Heart right ventricle (tissue), 16 donors: ENCODE data around the gene DPF3. TPM values are rescaled to one million over a fixed set of nuclear protein-coding genes. Genes with fewer than 3 reads are reported as not detected.

Experiments
- ATAC-seq, 8 donors: fragments of 200-7000 bp; cut with Tn5 transposase; one replicate each; pipeline ENCODE4 v1.9.1; 2020; ENCODE audit warnings: mild to moderate bottlenecking in 8 of 8, moderate library complexity in 8 of 8, moderate number of reproducible peaks in 1 of 8
- DNase-seq, 2 donors: peaks; one replicate each; pipeline ENCODE4 v3.0.0-alpha.2; 2020
- H3K27ac ChIP-seq, 10 donors: fragments of 200-600 bp; sonication (generic) in 2 of 10; one replicate each; pipeline versions ENCODE4 v1.5.0 to v1.8.0; 2020 to 2022; ENCODE audit warnings: mild to moderate bottlenecking in 3 of 10
- H3K27me3 ChIP-seq, 7 donors: fragments of 200-600 bp; one replicate each; pipeline ENCODE4 v1.8.0; 2021 to 2022; ENCODE audit warnings: mild to moderate bottlenecking in 2 of 7
- H3K36me3 ChIP-seq, 9 donors: fragments of 200-600 bp; sonication (generic) in 1 of 9; one replicate each; pipeline versions ENCODE4 v1.5.0 to v1.8.0; 2020 to 2022; ENCODE audit warnings: mild to moderate bottlenecking in 2 of 9
- H3K4me1 ChIP-seq, 9 donors: fragments of 200-600 bp; sonication (generic) in 1 of 9; one replicate each; pipeline versions ENCODE4 v1.5.0 to v1.8.0; 2020 to 2022; ENCODE audit warnings: mild to moderate bottlenecking in 4 of 9
- H3K4me3 ChIP-seq, 10 donors: fragments of 200-600 bp; sonication (generic) in 2 of 10; one replicate each; pipeline versions ENCODE4 v1.5.0 to v1.8.0; 2020 to 2022; ENCODE audit warnings: mild to moderate bottlenecking in 7 of 10, moderate library complexity in 2 of 10
- H3K9me3 ChIP-seq, 11 donors: fragments of 200-600 bp in 10 of 11; sonication (generic) in 2 of 11; one replicate each; pipeline versions ENCODE4 v1.5.0 to v1.8.0; 2013 to 2022; ENCODE audit warnings: mild to moderate bottlenecking in 2 of 11, control low read depth in 1 of 11, moderate library complexity in 1 of 11
- CTCF ChIP-seq, 9 donors: fragments of 200-600 bp; sonication (generic) in 2 of 9; IDR thresholded peaks; one replicate each; pipeline versions ENCODE4 v1.5.0 to v1.8.0; 2021 to 2022; ENCODE audit warnings: antibody characterized with exemption in 9 of 9, mild to moderate bottlenecking in 5 of 9, moderate library complexity in 1 of 9
- WGBS, 2 donors: extraction: QIAGEN DNeasy Blood & Tissue Kit; methylation state at CpG; one replicate each; pipeline ENCODE4 v1.1.7; 2013; ENCODE audit warnings: inconsistent platforms in 1 of 2; 5-methylcytosine and 5-hydroxymethylcytosine counted together
- intact Hi-C, 10 donors: fragments of 100-400 bp; cut with DNase I; formaldehyde crosslinking; loops; one replicate each; pipeline versions ENCODE4 v1.11.1 to v1.14.2; 2022
- polyA plus RNA-seq, 2 donors: library from polyadenylated mRNA; stranded (reverse); fragments of 200-250 nt; gene quantifications; one replicate each; pipeline ENCODE4 v1.2.3, GENCODE V29; 2013
- total RNA-seq, 10 donors: library from RNA; stranded (reverse); fragmentation: NEBNext Ultra II Directional in 3 of 10; extraction: Animal tissue kit (Norgen Biotek cat#: 25700) in 3 of 10; gene quantifications; one replicate each; pipeline versions ENCODE4 v1.2.1 to v1.2.4, GENCODE V29; 2021 to 2023
- donor health status: Arrhythmogenic right ventricular cardiomyopathy.
- donor health status: ischemic (EF 13 %, LVEDD 7.1; RV severe dilation, severe dysfunction).
- donor health status: healthy with polysubstance abuse.
- donor health status: DM: no; HTN: yes; CAD: no.
- donor health status: DM: no; HTN: no; CAD: no.
- donor health status: ischemic (EF 25% LVEDD 6.9; RV normal size, moderate dysfunction).
- donor health status: ischemic (EF 25% LVEDD 5.7; RV mildly dilated, moderate dysfunction).
- donor health status: healthy.
- donor health status: DM: yes; HTN: yes; CAD: no.
- donor health status: Ischemic cardiomyopathy.
- donor health status: ischemic (EF 35%, LVEDD 5.7; RV mildly dilated, moderate dysfunction).
- donor health status: nonischemic (EF 11% LVEDD 7.7; RV severe dilation, severe dysfunction).
- donor health status: DM: yes; HTN: yes; CAD: no.
- donor health status: PGD.
- donor health status: ischemic (EF 29% LVEDD 5.4; RV normal size, mild dysfunction).
- donor health status: nonischemic (EF 23%, LVEDD 6.1; RV moderate dilation, normal function).

The DPF3 gene
- total and polyA plus RNA-seq, 12 donors = 3.8 to 52.3 (median 35.6) TPM

DNA sequence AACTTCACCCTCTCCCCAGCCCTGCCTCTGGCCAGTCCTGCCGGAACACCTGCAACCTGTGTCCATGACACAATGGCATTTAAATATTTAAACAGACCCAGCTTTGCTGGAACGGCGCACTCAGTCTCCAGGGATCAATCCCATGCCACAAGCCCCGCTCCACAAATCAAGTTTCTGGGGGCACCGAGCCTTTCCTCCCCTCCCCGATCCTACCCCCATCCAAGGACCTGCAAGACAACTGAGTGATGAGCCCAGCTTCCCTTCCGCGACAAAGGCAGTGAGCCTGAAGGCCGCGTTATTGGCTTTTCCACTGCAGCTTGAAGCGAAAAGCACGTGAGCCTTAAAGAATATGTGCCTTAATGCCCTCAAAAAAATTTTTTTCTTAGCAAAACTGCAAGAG, 185.7 kb downstream of the DPF3 start:
- TF ChIP-seq CTCF (IDR thresholded peaks at IDR 0.05) = no peak
- H3K27me3 ChIP-seq = no peaks in the 10 kb centered on the region
- WGBS, 2 donors = 92 to 93% methylated on average over 12 of the region's 12 CpGs

DNA sequence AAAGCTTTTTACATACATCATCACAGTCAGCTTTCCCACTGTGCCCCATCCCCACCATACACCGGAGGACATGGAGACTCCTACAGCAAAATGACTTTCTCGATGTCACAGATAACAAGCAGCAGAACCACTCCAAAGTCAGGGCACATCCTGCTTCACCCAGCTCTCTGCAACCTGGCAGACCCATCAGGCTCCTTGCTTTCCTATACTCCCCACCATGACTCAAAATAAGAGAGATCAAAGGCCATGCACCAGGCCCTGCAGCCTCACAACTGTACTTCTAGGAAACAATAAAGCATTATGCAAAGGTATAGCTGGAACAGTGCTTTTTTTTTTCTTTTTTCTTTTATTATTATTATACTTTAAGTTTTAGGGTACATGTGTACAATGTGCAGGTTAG, 187.4 kb downstream of the DPF3 start:
- H3K27me3 ChIP-seq = no peaks in the 10 kb centered on the region
- no peak for DNase-seq
- intact Hi-C loops = no loop called here
- H3K36me3 ChIP-seq = peaks cover 0 to 15% (median 0%) of the 10 kb centered on the region in 9 donors
- ATAC-seq = no peak
- H3K9me3 ChIP-seq = no peaks in the 10 kb centered on the region
- no peak overlapping the region for H3K4me3 ChIP-seq
- WGBS, 2 donors = 57 to 63% methylated on average over 2 of the region's 2 CpGs
- H3K27ac ChIP-seq = no peak overlapping the region
- no peak for TF ChIP-seq CTCF (IDR thresholded peaks at IDR 0.05)
- H3K4me1 ChIP-seq = peaks cover 0 to 28% (median 15%) of the 10 kb centered on the region in 9 donors

More for the DNA sequence above, 185.7 kb downstream of the DPF3 start:
- DNase-seq = no peak
- H3K4me3 ChIP-seq = no peak overlapping the region
- no peak overlapping the region for H3K27ac ChIP-seq
- peaks cover 0 to 30% (median 15%) of the 10 kb centered on the region in 9 donors for H3K4me1 ChIP-seq
- intact Hi-C loops = no loop called here
- peaks cover 0 to 22% (median 0%) of the 10 kb centered on the region in 9 donors for H3K36me3 ChIP-seq
- no peaks in the 10 kb centered on the region for H3K9me3 ChIP-seq
- ATAC-seq = no peak

GRCh38 chr14:72704502-72704901, 189.4 kb downstream of the DPF3 start:
- intact Hi-C loops = no loop called here
- TF ChIP-seq CTCF (IDR thresholded peaks at IDR 0.05) = no peak
- DNase-seq (no peak), ATAC-seq (no peak)
- Histone ChIP-seq H3K36me3 (peaks cover 0 to 14% (median 0%) of the 10 kb centered on the region in 9 donors), H3K27ac (no peak overlapping the region), H3K9me3 (no peaks in the 10 kb centered on the region), H3K4me3 (no peak overlapping the region), H3K4me1 (peaks cover 6 to 48% (median 25%) of the 10 kb centered on the region in 9 donors), H3K27me3 (no peaks in the 10 kb centered on the region)
- 25 to 39% methylated on average over 3 of the region's 3 CpGs for WGBS, 2 donors

DNA sequence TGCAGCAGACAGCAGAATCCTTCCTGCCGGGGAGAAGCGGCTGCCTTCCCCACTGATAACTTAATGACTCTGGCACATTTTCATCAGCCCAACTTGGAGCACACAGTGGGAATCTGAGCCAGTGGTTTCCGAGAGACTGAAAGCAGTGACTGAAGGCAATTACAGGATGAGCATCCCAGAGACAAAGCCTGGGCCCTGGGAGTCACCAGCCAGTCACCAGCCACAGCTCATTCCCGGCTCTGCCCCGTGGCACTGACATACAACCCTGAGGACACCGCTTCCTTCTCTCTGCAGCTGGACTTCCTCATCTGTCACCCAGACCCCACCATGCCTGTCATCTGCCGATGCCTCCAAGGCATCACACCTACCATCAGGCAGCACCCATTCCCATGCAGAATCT, 192.3 kb downstream of the DPF3 start:
- H3K9me3 ChIP-seq = no peaks in the 10 kb centered on the region
- H3K27me3 ChIP-seq = no peaks in the 10 kb centered on the region
- peaks cover 6 to 48% (median 25%) of the 10 kb centered on the region in 9 donors for H3K4me1 ChIP-seq
- H3K27ac ChIP-seq = peak overlapping the region in 7 of 10 donors; percentile 12 to 42 (median 34)
- intact Hi-C loops = no loop called here
- H3K36me3 ChIP-seq = peaks cover 0 to 7% (median 0%) of the 10 kb centered on the region in 9 donors
- no peak overlapping the region for H3K4me3 ChIP-seq
- ATAC-seq (peak; percentile 52 to 84 (median 74)), DNase-seq (peak in 1 of 2 donors; percentile 24)
- TF ChIP-seq CTCF (IDR thresholded peaks at IDR 0.05) = no peak
- WGBS, 2 donors = 13 to 29% methylated on average over 7 of the region's 7 CpGs
